ENCODE data around the gene SKA3.
"Not testable (repeated sequence)": the region's sequence is repeated elsewhere in the genome, so short reads cannot be mapped to it uniquely, and the experiment has no call there.

The SKA3 gene

GRCh38 chr13:21212138-21212775 lies 35.9 kb upstream of the SKA3 start:
- Histone ChIP-seq H3K4me2 (ENCODE audit: low read length) (no peak overlapping the region), H3K4me1 (ENCODE audit: insufficient read depth, low read length, severe bottlenecking) (no peaks in the 10 kb centered on the region), H3K27ac (ENCODE audit: low read depth, low read length, poor library complexity, severe bottlenecking) (no peak overlapping the region), H3K4me3 (ENCODE audit: low read depth, low read length, poor library complexity, severe bottlenecking) (no peak overlapping the region), H2AFZ (ENCODE audit: low read length) (no peak overlapping the region), H4K20me1 (ENCODE audit: insufficient read depth, low read length) (no peaks in the 10 kb centered on the region), H3K27me3 (ENCODE audit: insufficient read depth, low read length) (no peaks in the 10 kb centered on the region; the same call in 1 of the 2 replicates), H3K9me2 (ENCODE audit: low read depth, low read length) (no peaks in the 10 kb centered on the region), H3K79me2 (ENCODE audit: insufficient read depth, low read length) (no peaks in the 10 kb centered on the region), H3K9me3 (ENCODE audit: low read length) (no peaks in the 10 kb centered on the region), H3K36me3 (ENCODE audit: insufficient read depth, low read length) (no peaks in the 10 kb centered on the region), H3F3A (ENCODE audit: insufficient read depth, low read length) (no peaks in the 10 kb centered on the region), H3K9ac (ENCODE audit: low read length) (no peak overlapping the region)
- TF ChIP-seq, protein P1, sequence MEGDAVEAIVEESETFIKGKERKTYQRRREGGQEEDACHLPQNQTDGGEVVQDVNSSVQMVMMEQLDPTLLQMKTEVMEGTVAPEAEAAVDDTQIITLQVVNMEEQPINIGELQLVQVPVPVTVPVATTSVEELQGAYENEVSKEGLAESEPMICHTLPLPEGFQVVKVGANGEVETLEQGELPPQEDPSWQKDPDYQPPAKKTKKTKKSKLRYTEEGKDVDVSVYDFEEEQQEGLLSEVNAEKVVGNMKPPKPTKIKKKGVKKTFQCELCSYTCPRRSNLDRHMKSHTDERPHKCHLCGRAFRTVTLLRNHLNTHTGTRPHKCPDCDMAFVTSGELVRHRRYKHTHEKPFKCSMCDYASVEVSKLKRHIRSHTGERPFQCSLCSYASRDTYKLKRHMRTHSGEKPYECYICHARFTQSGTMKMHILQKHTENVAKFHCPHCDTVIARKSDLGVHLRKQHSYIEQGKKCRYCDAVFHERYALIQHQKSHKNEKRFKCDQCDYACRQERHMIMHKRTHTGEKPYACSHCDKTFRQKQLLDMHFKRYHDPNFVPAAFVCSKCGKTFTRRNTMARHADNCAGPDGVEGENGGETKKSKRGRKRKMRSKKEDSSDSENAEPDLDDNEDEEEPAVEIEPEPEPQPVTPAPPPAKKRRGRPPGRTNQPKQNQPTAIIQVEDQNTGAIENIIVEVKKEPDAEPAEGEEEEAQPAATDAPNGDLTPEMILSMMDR (IDR thresholded peaks at IDR 0.05; ENCODE audit: low read length) = no peak
- no peak for TF ChIP-seq EZH2 (IDR thresholded peaks at IDR 0.05; ENCODE audit: borderline replicate concordance, low read length)

GRCh38 chr13:21208652-21209154 lies 32.4 kb upstream of the SKA3 start:
- no peaks in the 10 kb centered on the region for H3F3A ChIP-seq (ENCODE audit: insufficient read depth, low read length)
- no peak overlapping the region for H3K4me2 ChIP-seq (ENCODE audit: low read length)
- H3K9me3 ChIP-seq (ENCODE audit: low read length) = no peaks in the 10 kb centered on the region
- no peaks in the 10 kb centered on the region; the same call in 1 of the 2 replicates for H3K27me3 ChIP-seq (ENCODE audit: insufficient read depth, low read length)
- no peak overlapping the region for H3K4me3 ChIP-seq (ENCODE audit: low read depth, low read length, poor library complexity, severe bottlenecking)
- H3K79me2 ChIP-seq (ENCODE audit: insufficient read depth, low read length) = no peaks in the 10 kb centered on the region
- TF ChIP-seq, protein P1 (IDR thresholded peaks at IDR 0.05; ENCODE audit: low read length) = no peak
- no peak for TF ChIP-seq EZH2 (IDR thresholded peaks at IDR 0.05; ENCODE audit: borderline replicate concordance, low read length)
- H3K27ac ChIP-seq (ENCODE audit: low read depth, low read length, poor library complexity, severe bottlenecking) = no peak overlapping the region
- no peaks in the 10 kb centered on the region for H3K9me2 ChIP-seq (ENCODE audit: low read depth, low read length)
- no peak overlapping the region for H3K9ac ChIP-seq (ENCODE audit: low read length)
- no peaks in the 10 kb centered on the region for H3K4me1 ChIP-seq (ENCODE audit: insufficient read depth, low read length, severe bottlenecking)
- H2AFZ ChIP-seq (ENCODE audit: low read length) = no peak overlapping the region
- H3K36me3 ChIP-seq (ENCODE audit: insufficient read depth, low read length) = no peaks in the 10 kb centered on the region
- H4K20me1 ChIP-seq (ENCODE audit: insufficient read depth, low read length) = no peaks in the 10 kb centered on the region

DNA sequence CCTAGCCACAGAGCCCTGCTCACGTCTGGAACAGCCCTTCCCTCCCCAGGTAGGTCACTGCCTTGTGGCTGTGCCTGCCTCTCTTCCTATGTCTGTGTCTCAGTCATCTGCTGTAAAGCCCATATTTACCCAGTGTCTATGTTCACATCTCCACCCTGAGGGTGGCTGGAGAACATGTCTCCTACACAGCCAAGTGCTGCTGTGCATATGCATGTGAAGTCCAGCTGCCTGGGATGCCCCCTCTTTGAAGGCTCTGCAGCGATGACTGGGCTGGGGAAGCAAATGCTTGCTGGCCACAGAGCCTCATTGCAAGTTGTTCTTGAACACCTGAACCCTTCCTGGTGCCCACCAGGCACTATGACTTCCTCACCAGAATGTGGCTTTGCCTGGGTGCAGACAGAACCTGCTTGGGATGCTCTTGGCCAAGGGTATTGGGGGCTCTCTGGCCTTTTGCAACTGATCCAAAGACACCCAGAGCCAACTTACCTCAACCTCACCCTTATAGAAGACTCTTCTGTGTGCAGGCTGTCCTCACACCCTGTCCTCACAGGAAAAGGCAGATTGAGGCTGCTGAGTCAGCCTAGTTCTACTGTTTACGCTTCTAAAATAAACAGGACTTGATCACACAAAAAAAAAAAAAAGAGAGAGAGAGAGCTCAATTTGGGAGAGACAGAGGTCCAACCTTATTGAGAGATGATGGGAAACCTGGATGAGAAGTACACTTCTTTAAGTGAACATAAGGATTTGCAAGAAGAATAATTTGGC lies 26.6 kb upstream of the SKA3 start:
- Histone ChIP-seq H3K4me1 (ENCODE audit: insufficient read depth, low read length, severe bottlenecking) (no peaks in the 10 kb centered on the region), H3F3A (ENCODE audit: insufficient read depth, low read length) (no peaks in the 10 kb centered on the region), H3K36me3 (ENCODE audit: insufficient read depth, low read length) (no peaks in the 10 kb centered on the region), H4K20me1 (ENCODE audit: insufficient read depth, low read length) (no peaks in the 10 kb centered on the region), H3K4me2 (ENCODE audit: low read length) (no peak overlapping the region), H3K27ac (ENCODE audit: low read depth, low read length, poor library complexity, severe bottlenecking) (no peak overlapping the region), H3K4me3 (ENCODE audit: low read depth, low read length, poor library complexity, severe bottlenecking) (no peak overlapping the region), H3K79me2 (ENCODE audit: insufficient read depth, low read length) (no peaks in the 10 kb centered on the region), H3K27me3 (ENCODE audit: insufficient read depth, low read length) (no peaks in the 10 kb centered on the region), H2AFZ (ENCODE audit: low read length) (no peak overlapping the region), H3K9ac (ENCODE audit: low read length) (no peak overlapping the region), H3K9me2 (ENCODE audit: low read depth, low read length) (no peaks in the 10 kb centered on the region), H3K9me3 (ENCODE audit: low read length) (no peaks in the 10 kb centered on the region)
- TF ChIP-seq, protein P1 (IDR thresholded peaks at IDR 0.05; ENCODE audit: low read length) = no peak
- TF ChIP-seq EZH2 (IDR thresholded peaks at IDR 0.05; ENCODE audit: borderline replicate concordance, low read length) = no peak

DNA sequence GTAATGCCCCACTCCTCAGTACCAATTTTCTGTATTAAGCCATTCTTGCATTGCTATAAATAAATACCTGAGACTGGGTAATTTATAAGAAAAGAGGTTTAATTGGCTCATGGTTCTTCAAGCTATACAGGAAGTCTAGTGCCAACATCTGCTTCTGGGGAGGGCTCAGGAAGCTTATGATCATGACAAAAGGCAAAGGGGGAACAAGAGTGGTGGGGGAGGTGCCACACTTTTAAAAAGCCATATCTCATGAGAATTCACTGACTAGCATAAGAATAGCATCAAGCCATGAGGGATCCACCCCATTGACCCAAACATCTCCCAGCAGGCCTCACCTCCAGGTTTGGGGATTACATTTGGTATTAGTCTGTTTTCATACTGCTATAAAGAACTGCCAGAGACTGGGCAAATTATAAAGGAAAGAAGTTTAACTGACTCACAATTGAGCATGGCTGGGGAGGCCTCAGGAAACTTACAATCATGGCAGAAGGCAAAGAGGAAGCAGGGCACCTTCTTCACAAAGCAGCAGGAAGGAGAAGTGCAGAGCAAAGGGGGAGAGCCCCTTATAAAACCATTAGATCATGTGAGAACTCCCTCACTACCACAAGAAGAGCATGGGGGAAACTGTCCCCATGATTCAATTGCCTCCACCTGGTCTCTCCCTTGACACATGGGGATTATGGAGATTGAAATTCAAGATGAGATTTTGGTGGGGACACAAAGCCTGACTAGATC lies 25.3 kb upstream of the SKA3 start:
- not testable (repeated sequence) for H3K36me3 ChIP-seq (ENCODE audit: insufficient read depth, low read length); H3K9me2 ChIP-seq (ENCODE audit: low read depth, low read length); H3K9me3 ChIP-seq (ENCODE audit: low read length); H2AFZ ChIP-seq (ENCODE audit: low read length); H3K79me2 ChIP-seq (ENCODE audit: insufficient read depth, low read length); H3K27ac ChIP-seq (ENCODE audit: low read depth, low read length, poor library complexity, severe bottlenecking); H3K4me1 ChIP-seq (ENCODE audit: insufficient read depth, low read length, severe bottlenecking); H3F3A ChIP-seq (ENCODE audit: insufficient read depth, low read length); H3K4me2 ChIP-seq (ENCODE audit: low read length); H3K27me3 ChIP-seq (ENCODE audit: insufficient read depth, low read length); H3K9ac ChIP-seq (ENCODE audit: low read length); H3K4me3 ChIP-seq (ENCODE audit: low read depth, low read length, poor library complexity, severe bottlenecking); H4K20me1 ChIP-seq (ENCODE audit: insufficient read depth, low read length)

DNA sequence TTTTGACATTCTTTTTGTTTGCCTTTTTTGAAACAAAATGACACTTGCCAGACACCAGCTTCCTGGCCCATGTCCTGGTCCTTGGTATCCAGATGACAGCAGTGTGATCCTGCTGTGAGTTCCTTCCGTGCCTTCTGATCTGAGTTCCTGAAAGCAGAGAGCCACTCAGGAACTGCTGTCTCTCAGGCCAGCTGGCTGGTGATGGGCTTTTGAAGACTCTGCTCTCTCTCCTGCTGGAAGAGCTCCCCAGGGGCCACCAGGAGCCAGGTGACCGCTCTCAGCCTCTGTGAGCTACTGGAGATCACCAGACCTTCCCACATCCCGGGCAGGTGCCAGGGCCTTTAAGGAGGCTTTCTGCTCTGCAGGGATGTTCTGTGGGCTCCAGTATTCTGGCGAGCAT lies 22.0 kb upstream of the SKA3 start:
- not testable (repeated sequence) for H3K9me2 ChIP-seq (ENCODE audit: low read depth, low read length); H3K9me3 ChIP-seq (ENCODE audit: low read length); H3K4me1 ChIP-seq (ENCODE audit: insufficient read depth, low read length, severe bottlenecking); H3K27me3 ChIP-seq (ENCODE audit: insufficient read depth, low read length); H3K4me2 ChIP-seq (ENCODE audit: low read length); H3K9ac ChIP-seq (ENCODE audit: low read length); H3K36me3 ChIP-seq (ENCODE audit: insufficient read depth, low read length); H3F3A ChIP-seq (ENCODE audit: insufficient read depth, low read length); H3K4me3 ChIP-seq (ENCODE audit: low read depth, low read length, poor library complexity, severe bottlenecking); H3K79me2 ChIP-seq (ENCODE audit: insufficient read depth, low read length); H4K20me1 ChIP-seq (ENCODE audit: insufficient read depth, low read length); H2AFZ ChIP-seq (ENCODE audit: low read length); H3K27ac ChIP-seq (ENCODE audit: low read depth, low read length, poor library complexity, severe bottlenecking)
